Keratinocyte (primary cell): ENCODE data around the gene SH3RF2.

Source experiments
- CTCF ChIP-seq, 3 experiments: IDR thresholded peaks in 1 of 3; conservative IDR thresholded peaks in 1 of 3; optimal IDR thresholded peaks in 1 of 3; 2 replicates in 2 of 3; 3 replicates in 1 of 3; pipeline versions ENCODE3 to v1.5.1; 2011; ENCODE audit warnings: low read length in 3 of 3, mild to moderate bottlenecking in 3 of 3, moderate library complexity in 2 of 3, control low read depth in 1 of 3, inconsistent platforms in 1 of 3; ENCODE audit not compliant: insufficient read depth in 2 of 3; ENCODE audit errors: extremely low read depth in 1 of 3
- EZH2 ChIP-seq: IDR thresholded peaks from one replicate; pipeline ENCODE4 v1.6.1; 2012; ENCODE audit warnings: inconsistent platforms, mild to moderate bottlenecking, low read length, moderate library complexity

- TF ChIP-seq CTCF (optimal IDR thresholded peaks at IDR 0.05 in 1 of 3, IDR thresholded peaks at IDR 0.05 in 1 of 3, conservative IDR thresholded peaks at IDR 0.05 in 1 of 3; ENCODE audit: extremely low read depth in 1 of 3, insufficient read depth in 2 of 3, low read length in 3 of 3), result no peak
- no peak for TF ChIP-seq EZH2
Measured at GRCh38 chr5:145934276-145934675, 2.1 kb upstream of the SH3RF2 start.
